ENCODE results near the gene C1QL2. TPM values are rescaled to one million over a fixed set of nuclear protein-coding genes. Genes with fewer than 3 reads are reported as not detected.
A peak's percentile ranks its signal among the peaks of the same experiment; 100 is the strongest.

C1QL2 gene
- not detected in 2 replicates for total RNA-seq

- DNase-seq (ENCODE audit: low read depth, low spot score), result no peak
These were observed at the start of gene C1QL2 for GRCh38 chr2:119158563-119159347. Gene C1QL2 (minus strand): TSS chr2:119158751. CDS start chr2:119158269, 482 bp downstream.

- DNase-seq (ENCODE audit: low read depth, low spot score), result no peak
These were observed 48.9 kb upstream of the C1QL2 start for GRCh38 chr2:119207447-119207846.

- DNase-seq (ENCODE audit: low read depth, low spot score), result no peak
These were observed 47.6 kb upstream of the C1QL2 start for GRCh38 chr2:119206201-119206600.

GRCh38 chr2:119205001-119205706 lies 46.6 kb upstream of the C1QL2 start:
- DNase-seq (ENCODE audit: low read depth, low spot score), result no peak

GRCh38 chr2:119204525-119204924 lies 46.0 kb upstream of the C1QL2 start:
- no peak for DNase-seq (ENCODE audit: low read depth, low spot score)

GRCh38 chr2:119202610-119203310 lies 44.2 kb upstream of the C1QL2 start:
- DNase-seq (ENCODE audit: low read depth, low spot score), result no peak

GRCh38 chr2:119201815-119202214 lies 43.3 kb upstream of the C1QL2 start:
- no peak for DNase-seq (ENCODE audit: low read depth, low spot score)

GRCh38 chr2:119198240-119198840 lies 39.8 kb upstream of the C1QL2 start:
- no peak for DNase-seq (ENCODE audit: low read depth, low spot score)

GRCh38 chr2:119197529-119198239 lies 39.1 kb upstream of the C1QL2 start:
- no peak for DNase-seq (ENCODE audit: low read depth, low spot score)

- no peak for DNase-seq (ENCODE audit: low read depth, low spot score)
These were observed 38.5 kb upstream of the C1QL2 start for GRCh38 chr2:119197126-119197405.

GRCh38 chr2:119196301-119197125 lies 38.0 kb upstream of the C1QL2 start:
- DNase-seq (ENCODE audit: low read depth, low spot score), result peak; percentile 45

- no peak for DNase-seq (ENCODE audit: low read depth, low spot score)
These were observed 37.3 kb upstream of the C1QL2 start for GRCh38 chr2:119195887-119196286.

- DNase-seq (ENCODE audit: low read depth, low spot score), result no peak
These were observed 36.5 kb upstream of the C1QL2 start for GRCh38 chr2:119195001-119195400.

- no peak for DNase-seq (ENCODE audit: low read depth, low spot score)
These were observed 34.3 kb upstream of the C1QL2 start for GRCh38 chr2:119192893-119193292.

GRCh38 chr2:119190321-119191111 lies 32.0 kb upstream of the C1QL2 start:
- no peak for DNase-seq (ENCODE audit: low read depth, low spot score)

- no peak for DNase-seq (ENCODE audit: low read depth, low spot score)
These were observed 26.0 kb upstream of the C1QL2 start for GRCh38 chr2:119184512-119184911.

- DNase-seq (ENCODE audit: low read depth, low spot score), result no peak
These were observed 23.4 kb upstream of the C1QL2 start for GRCh38 chr2:119181791-119182445.

GRCh38 chr2:119181391-119181790 lies 22.8 kb upstream of the C1QL2 start:
- no peak for DNase-seq (ENCODE audit: low read depth, low spot score)

GRCh38 chr2:119180892-119181291 lies 22.3 kb upstream of the C1QL2 start:
- no peak for DNase-seq (ENCODE audit: low read depth, low spot score)

All from pulmonary artery endothelial cell (primary cell).